CD4-positive, alpha-beta T cell treated with Interleukin-4 for 1 hour (primary cell): Measurements from ENCODE around the gene TBL1XR1.

Experiments
- DNase-seq, 2 donors: peaks; one replicate each; pipeline ENCODE4 v3.0.0-alpha.2; 2020 to 2022

The TBL1XR1 gene

DNA sequence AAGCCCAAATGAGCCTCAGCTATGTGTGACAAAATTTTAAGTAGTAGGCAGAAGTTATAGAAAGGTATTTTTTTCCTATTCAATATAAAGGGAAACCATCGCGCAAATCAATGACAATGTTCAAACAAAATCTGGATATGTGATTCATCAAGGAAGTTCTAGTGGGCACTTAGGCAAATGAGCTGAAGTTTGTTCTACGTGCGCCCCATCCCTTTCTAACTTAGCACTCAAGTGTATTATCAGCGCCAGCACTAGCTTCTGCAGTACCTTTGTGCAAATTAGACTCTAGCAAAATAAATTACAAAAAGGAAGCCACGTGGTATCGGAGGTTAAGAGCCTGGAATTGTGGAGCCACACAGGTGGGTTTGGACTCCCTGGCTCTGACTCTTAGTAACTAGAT is 91.1 kb downstream of the TBL1XR1 start:
- DNase-seq = no peak

DNA sequence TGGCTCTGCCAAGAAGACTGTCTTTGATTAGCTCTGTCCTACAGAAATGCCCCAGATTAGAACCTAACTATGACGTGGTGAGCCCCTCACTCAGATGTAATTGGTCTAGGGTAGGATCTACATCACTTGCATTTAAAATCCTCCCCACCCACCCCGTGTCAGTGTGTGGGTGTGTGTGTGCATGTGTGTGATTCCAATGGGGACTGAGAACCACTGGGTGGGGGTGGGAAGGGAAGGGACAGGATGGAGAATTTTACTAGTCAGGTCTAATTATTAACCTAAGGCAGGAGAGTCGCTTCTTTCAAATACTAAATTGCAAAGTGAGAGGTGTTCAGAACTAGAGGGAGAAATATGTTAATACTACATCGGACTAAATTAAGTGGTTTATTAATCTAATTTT is 91.7 kb downstream of the TBL1XR1 start:
- no peak for DNase-seq

DNA sequence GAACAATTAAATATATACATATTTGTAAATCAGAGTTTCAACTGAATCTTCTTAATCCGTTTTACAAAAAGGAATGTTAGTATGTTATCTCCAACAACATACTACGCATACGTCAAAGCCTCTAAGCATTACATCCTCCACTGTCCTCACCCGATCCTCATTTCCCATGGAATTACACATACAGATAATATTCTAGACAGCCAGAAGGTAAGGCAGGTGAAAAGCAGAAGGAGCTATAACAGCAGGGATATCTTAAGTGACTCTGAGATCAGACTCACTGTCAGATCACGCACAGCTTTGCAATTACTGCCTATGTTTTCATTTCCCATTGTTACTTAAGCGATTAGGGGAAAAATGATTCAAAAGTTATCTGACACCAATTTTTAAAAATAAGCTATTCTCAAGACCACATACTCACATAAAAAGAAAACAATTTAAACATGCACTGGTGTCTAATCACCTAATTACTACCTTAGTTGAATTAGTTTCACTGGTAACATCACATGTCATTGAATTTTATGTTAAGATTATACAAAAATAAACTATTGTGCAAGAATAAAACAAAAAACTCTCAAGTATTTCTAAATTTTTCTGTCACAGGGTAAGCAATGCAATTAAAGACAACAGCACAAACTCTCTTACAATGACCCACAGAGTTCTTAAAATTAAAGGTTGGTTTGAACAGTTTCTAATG is 92.8 kb downstream of the TBL1XR1 start:
- no peak for DNase-seq

DNA sequence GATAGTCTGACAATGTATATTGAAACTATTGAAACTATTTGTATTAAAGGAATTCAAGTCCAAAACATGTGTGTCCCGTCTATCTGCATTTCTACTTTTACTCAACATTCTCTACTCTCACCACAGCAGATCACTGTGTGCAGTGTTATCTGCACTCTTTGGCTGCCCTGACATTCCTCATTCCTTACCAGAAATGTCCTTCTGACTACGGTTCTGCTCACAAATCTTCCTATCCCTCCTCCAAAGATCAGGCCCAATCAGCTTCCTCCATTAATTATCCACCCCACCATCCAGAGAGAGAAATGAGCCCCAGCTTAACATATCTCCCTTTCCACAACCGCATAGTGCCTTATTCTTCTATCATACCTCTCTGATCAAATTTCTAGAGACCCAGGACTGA is 94.7 kb downstream of the TBL1XR1 start:
- no peak for DNase-seq

DNA sequence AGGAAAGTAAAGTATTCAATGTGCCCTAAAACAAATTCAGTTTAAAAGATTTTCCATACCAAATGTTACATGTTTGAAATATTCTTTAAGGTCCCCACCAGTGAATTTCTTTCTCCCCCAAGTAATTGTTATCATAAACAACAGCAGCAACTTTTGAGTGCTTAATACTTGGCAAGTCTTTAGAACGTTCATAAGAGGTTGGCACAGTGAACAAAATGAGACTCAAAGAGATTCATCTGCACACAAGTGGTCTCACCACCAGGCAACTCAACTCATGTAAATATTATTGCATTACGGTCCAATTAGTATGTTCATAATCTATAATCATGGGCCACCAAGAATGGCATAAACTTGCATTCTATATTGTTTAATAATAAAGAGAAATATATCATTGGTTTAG is 98.7 kb downstream of the TBL1XR1 start:
- DNase-seq = no peak

DNA sequence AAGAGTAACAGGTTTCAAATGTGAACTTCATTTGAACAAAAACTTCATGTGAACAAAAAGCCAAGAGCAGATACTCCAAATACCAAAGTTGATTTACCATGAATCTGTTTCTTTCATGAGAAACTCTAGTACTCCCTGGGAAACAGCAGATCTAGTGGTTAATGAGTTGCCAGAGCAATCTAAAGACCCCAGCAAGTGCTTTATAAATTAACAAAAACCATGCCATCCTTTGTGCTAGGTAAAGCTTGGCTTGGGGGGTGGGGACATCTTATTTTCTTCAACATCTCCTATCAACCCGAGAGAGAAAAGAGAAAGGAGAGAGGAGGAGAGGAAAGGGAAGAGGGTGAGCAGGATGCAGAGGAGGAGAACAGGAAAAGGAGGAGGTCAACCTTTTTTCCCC is 100.7 kb downstream of the TBL1XR1 start:
- no peak for DNase-seq

DNA sequence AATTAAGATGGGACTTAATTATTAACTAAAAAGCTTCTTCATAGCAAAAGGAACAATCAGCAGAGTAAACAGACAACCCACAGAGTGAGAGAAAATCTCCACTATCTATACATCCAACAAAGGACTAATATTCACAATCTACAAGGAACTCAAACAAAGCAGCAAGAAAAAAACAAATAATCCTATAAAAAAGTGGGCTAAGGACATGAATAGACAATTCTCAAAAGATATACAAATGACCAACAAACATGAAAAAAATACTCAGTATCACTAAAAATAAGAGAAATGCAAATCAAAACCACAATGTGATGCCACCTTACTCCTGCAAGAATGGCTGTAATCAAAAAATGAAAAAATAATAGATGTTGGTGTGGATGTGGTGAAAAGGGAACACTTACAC is 103.3 kb downstream of the TBL1XR1 start:
- DNase-seq = no peak

DNA sequence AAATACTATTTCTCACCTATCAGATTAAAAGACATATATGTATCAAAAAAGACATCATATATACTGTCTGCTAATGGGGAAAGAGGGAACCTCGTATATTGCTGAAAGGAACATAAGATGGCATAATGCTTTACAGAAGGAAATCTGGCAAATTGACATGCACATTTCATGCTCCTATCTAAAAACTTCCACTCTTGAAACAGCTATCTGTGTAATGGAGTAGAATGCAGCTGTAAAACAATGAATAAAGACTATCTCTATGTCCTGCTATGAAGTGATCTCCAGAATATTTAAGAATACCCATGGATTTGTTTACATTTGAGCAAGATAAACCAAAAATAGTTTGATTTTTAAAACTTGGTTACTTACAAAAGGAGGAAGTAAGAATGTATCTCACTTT is 107.4 kb downstream of the TBL1XR1 start:
- no peak for DNase-seq

DNA sequence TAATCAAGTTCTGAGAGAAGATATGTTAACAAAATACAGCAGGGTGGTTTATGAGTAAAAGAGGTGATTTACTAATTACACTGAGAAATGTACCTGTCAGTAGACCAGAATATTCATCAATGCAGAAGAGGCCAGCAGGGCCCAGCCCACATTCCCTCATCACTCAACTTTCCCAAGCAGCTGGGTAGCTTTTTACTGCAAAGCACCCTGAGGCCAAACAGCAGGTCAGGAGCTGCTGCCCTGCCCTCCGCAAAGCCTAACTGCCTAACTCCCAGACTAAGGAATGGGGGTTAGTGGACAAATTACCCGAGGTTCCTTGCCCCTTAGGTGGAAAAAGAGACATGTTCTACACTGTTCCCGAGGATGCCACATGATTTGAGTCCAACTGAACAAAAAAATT is 108.2 kb downstream of the TBL1XR1 start:
- no peak for DNase-seq

DNA sequence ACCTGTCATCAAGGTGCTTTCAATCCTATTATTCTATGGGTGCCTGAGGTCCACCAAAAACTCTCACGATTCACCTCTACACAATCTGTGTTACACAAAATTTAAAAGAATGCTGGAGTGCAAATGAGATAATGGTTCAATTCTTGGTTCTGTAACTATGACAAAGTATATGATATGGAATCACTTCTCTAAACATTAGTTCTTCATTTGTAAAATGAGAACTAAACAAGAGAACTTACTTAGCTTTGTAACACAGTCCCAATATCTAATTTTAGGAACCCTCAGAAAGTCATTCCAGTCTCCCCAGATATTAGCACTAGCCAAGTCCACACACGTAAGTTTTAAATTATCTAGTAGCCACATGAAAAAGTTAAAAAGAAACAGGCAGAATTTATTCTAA is 111.5 kb downstream of the TBL1XR1 start:
- no peak for DNase-seq

DNA sequence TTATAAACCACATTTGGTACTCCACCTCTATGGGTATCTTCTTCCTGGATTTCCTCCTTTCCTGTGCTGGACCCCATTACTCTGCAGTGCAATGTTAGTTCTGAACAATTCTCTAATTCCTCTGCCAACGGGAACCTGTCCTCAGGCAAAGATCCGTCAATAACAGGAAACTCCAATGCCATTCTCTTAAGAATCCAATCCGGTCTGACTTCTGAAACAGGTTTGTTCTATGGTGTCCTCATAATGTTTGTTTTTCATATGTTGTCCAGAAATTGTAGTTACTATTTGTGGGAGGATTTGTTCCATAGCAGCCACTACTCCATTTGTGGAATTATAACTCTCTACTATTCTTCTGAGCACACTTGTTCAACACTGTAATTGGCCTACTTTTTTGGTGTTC is 112.7 kb downstream of the TBL1XR1 start:
- DNase-seq = no peak

DNA sequence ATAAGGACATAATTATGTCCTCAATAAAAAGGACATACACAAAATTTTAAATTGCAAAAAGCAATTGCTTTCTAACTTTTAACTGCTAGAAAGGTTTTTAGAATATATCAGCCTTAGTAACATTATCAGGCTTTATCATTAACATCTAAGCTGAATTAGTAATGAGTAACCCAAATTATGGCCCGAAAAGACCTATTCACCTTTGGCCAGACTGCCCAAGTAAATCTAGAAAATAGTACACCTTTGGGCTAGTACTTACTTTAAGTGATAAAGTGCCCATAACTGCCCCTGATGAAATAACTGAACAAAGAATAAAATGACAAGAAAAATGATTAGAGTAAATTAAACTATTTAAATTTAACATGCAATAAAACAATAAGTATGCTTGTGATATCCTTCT is 117.2 kb downstream of the TBL1XR1 start:
- no peak for DNase-seq

DNA sequence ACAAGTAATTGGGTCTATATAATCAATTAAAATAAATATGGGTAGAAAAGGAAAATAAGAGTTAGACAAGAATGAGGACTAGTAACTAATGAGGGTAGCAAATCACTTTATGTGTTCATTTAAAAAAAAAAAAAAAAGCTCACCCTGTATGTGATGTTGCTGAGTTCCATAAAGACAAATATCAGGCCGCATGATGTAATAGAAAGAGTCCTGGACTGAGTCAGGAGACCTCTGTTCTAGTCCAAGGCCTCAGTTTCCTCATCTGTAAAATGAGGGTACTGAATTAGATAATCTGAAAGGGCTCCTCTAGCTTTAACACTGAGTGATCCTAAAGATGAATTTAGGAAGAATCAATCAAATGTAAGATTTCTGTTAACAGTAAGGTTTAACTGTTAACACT is 117.6 kb downstream of the TBL1XR1 start:
- DNase-seq = no peak

DNA sequence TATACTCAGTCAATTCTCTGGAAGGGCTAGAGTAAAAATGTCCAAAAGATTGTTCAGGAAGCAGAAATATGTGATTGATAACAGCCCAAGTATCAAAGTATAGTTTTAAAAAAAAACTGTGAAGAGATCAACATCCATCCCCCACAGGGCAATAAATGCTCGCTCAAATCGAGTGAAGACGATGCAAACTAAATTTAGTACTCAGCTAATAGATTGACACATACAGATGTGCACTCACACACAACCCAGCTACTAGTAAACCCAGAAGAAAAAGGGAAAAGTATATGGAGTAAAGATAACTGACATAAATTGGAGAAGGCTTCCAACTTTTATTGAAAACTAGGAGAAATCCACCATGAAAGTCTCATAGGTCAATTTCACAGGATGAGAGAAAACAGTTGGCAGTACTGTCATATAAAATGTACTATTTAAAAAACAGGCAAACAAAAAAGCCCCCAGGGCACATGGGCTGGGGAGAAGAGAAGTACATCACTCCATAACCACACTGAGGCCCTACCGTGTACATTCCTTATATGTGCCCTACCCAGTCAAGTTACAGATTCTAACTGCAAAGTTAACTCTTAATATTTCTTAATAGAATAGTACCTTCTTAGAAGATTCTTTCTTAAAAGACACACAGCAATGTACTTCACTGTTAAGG is 125.7 kb downstream of the TBL1XR1 start:
- no peak for DNase-seq

DNA sequence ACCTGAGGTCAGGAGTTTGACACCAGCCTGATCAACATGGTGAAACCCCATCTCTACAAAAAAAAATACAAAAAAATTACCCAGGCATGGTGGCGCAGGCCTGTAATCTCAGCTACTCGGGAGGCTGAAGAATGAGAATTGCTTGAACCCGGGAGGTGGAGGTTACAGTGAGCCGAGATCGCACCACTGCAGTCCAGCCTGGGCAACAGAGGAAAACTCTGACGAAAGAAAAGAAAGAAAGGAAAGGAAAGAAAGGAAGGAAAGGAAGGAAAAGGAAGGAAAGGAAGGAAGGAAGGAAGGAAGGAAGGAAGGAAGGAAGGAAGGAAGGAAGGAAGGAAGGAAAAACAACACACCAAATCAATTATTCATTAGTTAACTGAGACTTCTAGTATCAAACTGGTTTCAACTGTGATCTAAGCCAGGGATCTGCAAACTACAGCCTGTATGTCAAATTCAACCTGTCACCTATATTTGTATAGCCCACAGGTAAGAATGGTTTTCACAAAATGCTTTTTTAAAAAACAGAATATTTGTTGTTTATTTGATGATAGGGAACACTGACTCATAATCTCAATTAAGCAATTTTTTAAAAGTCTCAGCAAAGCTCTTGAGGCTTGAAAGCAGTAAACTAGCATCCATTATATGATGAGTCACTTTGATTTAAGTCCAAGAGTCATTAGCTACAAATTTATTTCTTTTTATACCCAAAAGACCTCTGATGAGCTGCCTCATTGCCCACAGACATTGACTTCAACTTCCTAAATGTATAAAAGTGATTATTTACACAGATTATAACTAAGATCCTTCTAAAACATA is 127.6 kb downstream of the TBL1XR1 start:
- DNase-seq = no peak

DNA sequence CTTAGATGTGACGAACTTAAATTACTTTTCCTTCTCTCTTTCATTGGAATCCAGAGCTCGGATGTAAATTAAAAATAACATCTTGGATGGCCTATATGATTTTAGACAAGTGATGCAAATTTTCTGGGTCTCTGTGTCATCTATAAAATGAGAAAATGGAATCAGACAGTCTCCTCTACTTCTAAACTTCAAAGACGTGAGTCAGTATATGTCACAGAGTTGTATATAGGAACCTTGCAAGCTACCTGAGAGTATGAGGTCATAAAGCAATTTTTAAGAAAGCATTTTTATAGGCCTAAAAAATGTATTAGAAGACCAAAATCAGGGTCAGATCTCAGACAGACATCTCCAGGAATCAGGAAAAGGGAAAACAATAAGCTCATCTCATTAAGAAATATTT is 128.3 kb downstream of the TBL1XR1 start:
- no peak for DNase-seq

DNA sequence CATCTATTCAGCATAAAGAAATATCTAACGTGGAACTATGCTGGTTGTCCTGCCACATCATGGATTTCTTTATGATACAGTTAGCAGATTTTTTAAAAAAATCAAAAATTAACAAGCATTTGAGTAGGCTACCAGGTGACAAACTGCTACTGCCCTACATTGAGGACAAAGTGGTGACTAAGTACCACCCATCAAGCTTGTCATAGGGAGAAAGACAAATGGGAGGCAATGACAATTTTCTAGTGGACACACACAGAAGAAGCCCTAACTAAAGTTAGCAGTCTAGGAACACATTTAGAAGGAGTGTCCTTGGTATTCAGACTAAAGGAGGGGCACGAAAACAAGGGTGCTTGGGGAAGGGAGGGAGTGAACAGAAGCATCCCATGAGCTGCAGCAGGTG is 131.2 kb downstream of the TBL1XR1 start:
- no peak for DNase-seq

DNA sequence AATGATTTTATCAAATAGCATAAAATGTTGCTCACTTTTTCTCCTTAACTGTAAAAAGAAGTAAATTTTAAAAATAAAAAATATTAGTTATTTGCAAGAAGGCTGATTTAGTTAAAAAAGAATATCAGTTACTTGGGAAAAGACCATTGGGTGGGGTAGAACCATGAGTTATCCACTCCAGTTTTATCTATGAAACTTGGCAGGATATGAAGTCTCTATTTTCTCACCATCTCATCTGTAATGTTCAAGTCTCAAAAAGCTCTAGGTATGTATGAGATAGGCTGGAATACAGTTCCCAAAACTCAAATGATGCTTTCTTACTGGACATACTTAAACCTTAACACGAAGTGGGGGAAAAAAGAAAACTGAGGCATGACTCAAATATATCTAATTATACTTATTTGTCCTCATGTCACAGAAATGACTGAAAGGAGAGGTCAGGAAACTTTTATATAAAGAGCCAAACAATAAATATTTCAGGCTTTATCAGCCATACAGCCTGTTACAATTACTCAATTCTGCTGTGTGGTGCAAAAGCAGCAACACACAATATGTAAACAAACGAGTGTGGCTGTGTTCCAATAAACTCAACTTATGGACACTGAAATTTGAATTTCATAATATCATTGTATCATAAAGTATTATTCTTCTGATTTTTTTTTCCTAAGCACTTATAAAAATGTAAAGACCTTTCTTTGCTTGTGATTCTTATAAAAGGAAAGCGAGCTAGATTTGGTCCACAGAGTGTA is 131.8 kb downstream of the TBL1XR1 start:
- DNase-seq = no peak

DNA sequence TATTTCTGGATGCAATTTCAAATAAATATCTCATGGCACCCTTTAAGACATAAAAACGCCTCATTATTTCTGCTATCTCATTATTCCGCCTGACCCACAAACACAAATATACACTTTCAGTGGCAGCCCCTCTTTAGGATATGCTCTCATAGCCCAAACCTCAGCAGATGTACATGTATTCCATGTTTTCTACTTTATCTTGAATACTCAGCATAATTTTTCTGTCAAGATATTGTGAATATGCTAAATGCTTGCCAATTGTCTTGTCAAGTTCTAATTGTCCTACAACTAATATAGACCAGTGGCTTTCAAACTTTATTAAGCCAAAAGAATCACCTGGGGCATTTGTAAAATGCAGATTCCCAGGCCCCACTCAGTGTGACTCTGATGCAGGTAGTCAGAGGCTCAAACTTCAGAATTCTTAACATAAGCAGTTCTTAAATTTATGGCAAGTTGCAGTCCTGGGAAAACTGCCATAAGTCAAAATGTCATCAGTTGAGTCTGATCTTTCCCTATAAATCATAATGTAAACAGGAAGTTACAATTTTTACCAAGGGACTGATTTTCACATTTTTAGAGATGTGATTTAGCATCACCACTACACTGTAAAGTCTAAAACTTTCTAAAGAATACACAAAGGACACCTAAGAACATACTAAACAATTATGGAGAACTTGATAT is 135.1 kb downstream of the TBL1XR1 start:
- DNase-seq = no peak

DNA sequence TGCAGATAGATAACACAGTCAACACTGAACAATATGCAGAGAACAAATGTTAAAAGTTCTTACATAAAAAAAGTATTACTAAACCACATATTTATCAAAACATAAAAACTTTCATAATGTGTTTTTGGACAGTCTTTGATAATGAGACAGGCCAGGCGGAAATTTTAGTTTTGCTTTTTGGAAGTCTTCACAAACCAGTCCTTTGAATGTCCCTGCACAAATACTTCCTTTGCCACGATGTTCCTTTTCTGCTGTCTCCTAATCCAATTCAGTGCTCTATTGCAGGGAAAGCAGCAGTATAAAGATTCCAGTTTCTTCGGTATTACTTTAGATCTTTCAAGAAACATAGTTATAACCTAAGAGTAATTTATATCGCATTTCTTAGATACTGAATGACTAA is 135.9 kb downstream of the TBL1XR1 start:
- no peak for DNase-seq

DNA sequence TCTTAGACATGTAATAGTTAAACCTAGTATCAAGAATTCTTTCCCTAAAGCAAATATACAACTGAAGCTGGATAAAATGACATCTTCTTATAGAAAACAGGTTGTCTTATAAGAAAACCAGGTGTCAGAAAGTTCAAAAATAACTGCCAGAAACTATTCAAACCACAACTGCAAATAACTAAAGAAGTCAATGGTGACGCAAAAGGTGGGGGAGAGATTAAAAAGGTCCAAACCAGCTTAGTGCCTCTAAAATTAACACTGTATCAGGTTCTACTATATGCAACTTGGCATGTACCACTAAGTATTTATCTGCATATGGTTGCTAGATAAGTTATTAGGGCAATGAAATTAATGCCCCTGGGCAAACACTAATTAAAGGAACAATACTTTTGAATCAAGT is 136.8 kb downstream of the TBL1XR1 start:
- DNase-seq = no peak

DNA sequence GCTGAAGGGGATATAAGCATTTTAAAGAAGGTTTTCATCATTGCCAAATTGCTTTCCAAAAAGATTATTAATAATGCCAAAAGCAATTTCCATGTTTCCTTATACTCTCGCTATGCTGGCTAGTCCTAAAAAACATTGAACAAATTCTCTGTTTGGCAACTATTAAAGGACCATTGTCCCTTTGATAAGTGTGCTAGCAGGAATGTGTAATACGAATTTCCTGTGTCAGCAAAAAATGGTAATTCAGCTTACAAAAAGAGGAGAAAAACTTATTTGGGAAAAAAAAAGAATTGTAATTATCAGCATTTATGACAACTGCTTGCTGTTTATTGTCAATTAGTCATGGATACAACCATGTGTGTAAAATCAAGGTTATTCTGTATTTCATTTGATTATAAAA is 138.6 kb downstream of the TBL1XR1 start:
- no peak for DNase-seq

DNA sequence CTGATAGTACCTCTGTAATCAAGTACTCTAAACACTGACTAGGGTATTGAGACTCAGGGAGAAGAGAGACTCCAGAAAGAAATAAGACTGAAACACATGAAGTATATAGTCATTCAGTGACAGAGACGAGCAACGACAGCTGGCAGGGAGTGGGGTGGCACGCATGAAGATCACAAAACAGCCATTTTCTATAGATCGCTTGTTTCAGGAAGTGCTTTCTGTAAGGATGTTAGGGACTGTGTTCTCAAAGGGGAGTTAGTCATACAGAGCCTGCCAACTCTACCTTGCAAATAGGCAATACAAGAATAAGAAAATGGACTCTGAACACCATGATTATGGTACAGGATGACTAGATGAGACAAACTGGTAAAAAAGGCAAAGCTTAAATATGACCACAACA is 139.5 kb downstream of the TBL1XR1 start:
- peak in 1 of 2 donors; percentile 44 for DNase-seq
